Measurements from ENCODE around the gene HSH2D. TPM values are rescaled to one million over a fixed set of nuclear protein-coding genes. Genes with fewer than 3 reads are reported as not detected.

The HSH2D gene
- total RNA-seq, 1 experiment from 2014 or later, result 11.1 TPM

GRCh38 chr19:16193466-16193865, 50.0 kb downstream of the HSH2D start:
- no peak for DNase-seq (ENCODE audit: low read depth)

DNA sequence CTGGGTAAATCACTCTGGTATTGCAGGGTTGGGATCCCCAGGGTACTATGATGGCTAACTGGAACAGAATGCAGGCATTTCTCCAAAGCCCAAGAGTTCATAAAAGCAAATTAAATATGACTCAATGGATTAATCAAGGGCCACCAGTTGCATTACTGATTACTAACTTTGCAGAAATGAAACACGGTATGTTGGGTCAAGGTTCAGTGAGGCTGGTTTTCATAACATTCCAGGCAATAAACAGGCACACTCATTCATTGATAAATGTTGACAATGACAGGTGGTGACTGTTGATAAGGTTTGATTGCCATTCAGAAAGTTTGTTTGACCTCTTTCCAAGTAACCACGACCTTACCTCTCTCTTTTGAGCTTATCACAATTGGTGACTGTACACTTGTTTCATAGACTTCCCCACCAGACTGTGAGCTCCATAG, 53.7 kb downstream of the HSH2D start:
- DNase-seq (ENCODE audit: low read depth), result peak; percentile 94

DNA sequence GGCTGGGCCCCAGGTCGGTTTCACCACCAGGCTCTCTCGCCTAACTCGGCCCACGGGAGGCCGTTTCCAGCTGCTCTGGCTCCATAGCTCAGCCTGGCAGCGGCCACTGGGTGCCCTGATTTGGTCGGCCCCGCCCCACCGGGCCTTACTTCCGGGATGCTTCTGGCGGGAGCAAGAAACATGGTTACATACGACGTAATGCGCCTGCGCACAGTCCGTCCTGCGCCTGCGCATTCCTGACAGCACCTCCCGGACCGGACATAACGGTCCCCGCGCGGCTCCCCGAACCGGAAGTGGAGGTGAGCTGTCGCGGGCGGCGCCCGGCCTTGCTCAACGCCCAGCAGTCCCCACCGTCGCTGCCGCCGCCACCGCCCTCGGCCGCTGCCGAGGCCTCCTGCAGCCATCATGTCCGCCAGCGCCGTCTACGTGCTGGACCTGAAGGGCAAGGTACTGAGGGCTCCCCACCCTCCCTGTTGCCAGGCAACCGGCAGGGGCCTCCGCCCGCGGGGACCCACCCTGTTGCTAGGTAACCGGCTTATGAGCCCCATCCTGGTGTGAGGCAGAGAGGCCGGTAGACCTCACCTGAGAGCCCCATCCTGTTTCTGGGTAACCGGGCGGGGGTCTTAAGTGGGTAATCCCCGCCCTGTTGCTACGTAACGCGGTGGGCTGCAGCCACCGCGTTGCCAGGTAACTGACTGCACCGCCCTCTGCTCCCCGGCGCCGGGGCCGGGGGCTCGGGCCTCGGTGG, 54.3 kb downstream of the HSH2D start, which contains the start of gene AP1M1:
Gene AP1M1 (plus strand): TSS at position 290 of the 748 bp plus-strand sequence. CDS start 116 bp downstream, at position 406.
- DNase-seq (ENCODE audit: low read depth), result peak; percentile 98

DNA sequence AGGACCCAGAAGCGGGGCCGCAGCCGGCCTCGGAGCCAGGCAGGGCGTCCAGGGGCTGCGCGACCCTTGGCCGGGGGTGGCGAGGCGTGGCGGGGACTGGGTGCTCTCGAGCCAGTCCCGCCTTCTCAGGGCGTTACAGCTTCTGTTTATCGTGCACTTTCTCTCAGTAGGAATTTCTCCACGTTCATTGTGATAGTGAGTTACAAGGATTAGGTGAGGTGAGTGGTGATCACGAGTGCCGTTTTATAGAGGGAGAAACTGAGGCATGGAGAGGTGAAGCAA, 54.8 kb downstream of the HSH2D start:
- DNase-seq (ENCODE audit: low read depth), result no peak

GRCh38 chr19:16199275-16199932, 55.9 kb downstream of the HSH2D start:
- DNase-seq (ENCODE audit: low read depth), result no peak

- DNase-seq (ENCODE audit: low read depth), result no peak
Observed at GRCh38 chr19:16200038-16201010, 56.8 kb downstream of the HSH2D start.

- DNase-seq (ENCODE audit: low read depth), result no peak
Observed at GRCh38 chr19:16201011-16201391, 57.5 kb downstream of the HSH2D start.

DNA sequence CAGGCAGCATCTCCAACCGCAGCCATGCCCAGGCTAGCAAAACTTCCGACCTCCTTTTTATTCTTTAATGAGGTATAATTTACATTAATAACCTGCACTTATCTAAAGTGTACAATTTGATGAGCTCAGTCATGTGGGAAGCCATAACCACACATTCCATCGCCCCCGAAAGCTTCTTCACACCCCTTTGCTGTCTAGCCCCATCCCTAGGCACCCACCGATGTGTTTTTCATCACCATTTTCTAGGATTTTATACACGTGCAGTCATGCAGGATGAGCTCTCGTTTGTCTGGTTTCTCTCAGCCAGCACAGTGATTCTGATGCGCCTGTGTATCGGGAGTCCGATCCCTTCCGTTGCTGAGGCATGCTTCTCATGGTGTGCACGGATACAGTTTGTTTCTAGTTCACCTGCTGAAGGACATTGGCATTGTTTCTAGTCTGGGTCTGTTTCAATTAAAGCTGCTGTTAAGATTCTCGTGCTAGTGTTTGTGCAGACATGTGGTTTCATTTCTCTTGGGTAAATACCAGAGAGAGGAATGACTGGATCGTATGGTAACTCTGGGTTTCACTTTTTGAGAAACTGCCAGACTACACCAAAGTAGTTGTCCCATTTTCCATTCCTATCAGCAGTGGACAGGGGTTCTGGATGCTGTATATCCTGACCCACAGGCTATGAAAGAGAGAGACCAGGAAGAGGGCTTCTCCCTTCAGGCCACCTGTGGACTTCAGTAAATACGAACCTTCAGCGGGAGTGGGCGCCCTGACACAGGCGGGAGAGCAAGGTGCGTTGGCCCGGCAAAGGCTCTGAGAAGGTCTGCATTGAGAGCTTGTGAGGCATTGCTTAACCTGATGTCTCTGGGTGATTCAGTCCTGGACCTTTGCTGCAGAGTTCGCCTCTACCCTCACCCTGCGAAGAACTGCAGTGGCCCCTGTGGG, 59.1 kb downstream of the HSH2D start:
- DNase-seq (ENCODE audit: low read depth), result no peak

DNA sequence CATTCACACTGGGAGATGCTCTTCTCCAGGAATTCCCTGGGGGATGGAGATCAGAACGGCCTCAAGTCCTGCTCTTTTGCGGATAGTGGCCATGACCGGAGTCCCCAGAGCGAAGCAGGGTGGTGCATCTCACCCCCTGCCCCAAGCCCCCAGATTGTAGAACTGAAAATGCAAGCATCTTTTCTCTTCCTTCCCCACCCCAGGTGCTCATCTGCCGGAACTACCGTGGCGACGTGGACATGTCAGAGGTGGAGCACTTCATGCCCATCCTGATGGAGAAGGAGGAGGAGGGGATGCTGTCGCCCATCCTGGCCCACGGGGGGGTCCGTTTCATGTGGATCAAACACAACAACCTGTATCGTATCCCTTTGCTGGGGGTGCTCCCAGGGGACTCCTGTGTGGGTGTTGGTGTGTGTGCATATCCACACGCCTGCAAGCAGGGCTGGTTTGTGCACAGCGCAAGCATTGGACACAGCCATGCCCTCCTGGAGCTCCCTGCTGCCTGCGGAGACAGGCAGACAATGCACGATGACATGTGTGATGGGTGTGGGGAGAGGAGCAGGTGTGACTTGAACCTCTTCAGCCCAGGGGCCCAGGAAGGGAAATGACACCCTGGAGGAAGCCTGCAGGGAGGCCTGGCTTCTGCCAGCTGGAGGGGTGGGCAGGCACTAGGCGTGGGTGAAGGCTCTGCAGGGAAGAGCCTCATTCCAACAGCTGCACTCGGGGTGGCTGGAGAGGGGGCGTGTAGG, 59.9 kb downstream of the HSH2D start:
- DNase-seq (ENCODE audit: low read depth), result no peak

- DNase-seq (ENCODE audit: low read depth), result no peak
Observed at GRCh38 chr19:16204005-16204294, 60.5 kb downstream of the HSH2D start.

GRCh38 chr19:16205205-16206045, 61.9 kb downstream of the HSH2D start:
- no peak for DNase-seq (ENCODE audit: low read depth)

- DNase-seq (ENCODE audit: low read depth), result no peak
Observed at GRCh38 chr19:16206046-16206605, 62.6 kb downstream of the HSH2D start.

- DNase-seq (ENCODE audit: low read depth), result no peak
Observed at GRCh38 chr19:16206637-16207036, 63.2 kb downstream of the HSH2D start.

GRCh38 chr19:16207063-16207462, 63.6 kb downstream of the HSH2D start:
- DNase-seq (ENCODE audit: low read depth), result no peak

DNA sequence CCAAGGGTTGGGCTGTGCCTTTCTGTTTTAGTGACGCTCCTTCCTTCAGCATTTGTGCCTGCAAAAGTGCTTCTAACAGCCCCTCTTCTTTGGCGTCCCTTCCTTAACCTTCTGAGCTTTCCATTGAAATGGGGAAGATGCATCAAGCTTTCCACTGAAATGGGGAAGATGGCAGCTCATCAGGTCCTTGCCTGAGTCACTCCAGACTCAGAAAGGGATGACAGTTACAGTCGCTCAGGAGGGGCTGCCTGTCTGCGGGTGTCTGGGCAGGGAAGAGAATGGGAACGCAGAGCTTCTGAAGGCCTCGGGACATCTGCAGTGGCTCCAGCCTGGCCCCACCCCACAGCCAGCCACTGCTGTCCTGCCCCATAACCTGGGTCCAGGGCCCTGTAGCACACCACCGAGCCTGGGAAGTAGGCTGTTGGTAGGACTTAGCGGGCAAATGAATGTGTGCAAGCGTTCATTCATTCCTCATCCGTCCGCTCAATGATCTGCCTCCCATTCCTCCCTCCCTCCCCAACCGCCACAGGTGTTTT, 64.1 kb downstream of the HSH2D start:
- no peak for DNase-seq (ENCODE audit: low read depth)
